Thyroid gland (tissue), 4 donors: Measurements from ENCODE around the gene APLF.

ENCODE experiments used
- POLR2A ChIP-seq, 2 donors: fragments of 450-650 bp; IDR thresholded peaks; one replicate each; pipeline ENCODE4 v1.6.1; 2017; ENCODE audit warnings: antibody characterized with exemption in 2 of 2, mild to moderate bottlenecking in 2 of 2, moderate library complexity in 1 of 2
- TF ChIP-seq, protein P1 (sequence below), 6 experiments: fragments of 200-600 bp in 3 of 6; fragments of 450-650 bp in 3 of 6; sonication (generic) in 3 of 6; IDR thresholded peaks; one replicate each; pipeline ENCODE4 v1.5.1; 2016 to 2019; ENCODE audit warnings: antibody characterized with exemption in 6 of 6, mild to moderate bottlenecking in 2 of 6, inconsistent platforms in 1 of 6, moderate library complexity in 1 of 6

DNA sequence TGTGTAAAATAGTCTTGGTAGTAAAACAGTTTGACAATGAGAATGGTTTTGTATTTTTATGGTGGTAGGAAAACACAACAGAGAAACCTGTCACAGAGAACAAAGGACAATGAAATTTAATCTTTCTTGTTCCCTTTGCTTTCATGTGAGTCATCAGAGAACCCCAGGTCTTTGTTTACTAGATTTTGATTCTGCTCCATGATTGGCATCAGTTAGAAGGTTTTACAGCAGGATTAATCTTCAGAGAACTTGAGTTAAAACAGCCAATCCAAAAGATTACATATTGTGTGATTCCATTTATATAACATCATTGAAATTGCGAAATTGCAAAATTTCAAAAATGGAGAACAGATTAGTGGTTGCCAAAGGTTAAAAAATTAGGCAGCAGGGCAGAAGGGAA lies 2.5 kb downstream of the APLF start:
- TF ChIP-seq POLR2A (IDR thresholded peaks at IDR 0.05) = no peak
- TF ChIP-seq, protein P1, sequence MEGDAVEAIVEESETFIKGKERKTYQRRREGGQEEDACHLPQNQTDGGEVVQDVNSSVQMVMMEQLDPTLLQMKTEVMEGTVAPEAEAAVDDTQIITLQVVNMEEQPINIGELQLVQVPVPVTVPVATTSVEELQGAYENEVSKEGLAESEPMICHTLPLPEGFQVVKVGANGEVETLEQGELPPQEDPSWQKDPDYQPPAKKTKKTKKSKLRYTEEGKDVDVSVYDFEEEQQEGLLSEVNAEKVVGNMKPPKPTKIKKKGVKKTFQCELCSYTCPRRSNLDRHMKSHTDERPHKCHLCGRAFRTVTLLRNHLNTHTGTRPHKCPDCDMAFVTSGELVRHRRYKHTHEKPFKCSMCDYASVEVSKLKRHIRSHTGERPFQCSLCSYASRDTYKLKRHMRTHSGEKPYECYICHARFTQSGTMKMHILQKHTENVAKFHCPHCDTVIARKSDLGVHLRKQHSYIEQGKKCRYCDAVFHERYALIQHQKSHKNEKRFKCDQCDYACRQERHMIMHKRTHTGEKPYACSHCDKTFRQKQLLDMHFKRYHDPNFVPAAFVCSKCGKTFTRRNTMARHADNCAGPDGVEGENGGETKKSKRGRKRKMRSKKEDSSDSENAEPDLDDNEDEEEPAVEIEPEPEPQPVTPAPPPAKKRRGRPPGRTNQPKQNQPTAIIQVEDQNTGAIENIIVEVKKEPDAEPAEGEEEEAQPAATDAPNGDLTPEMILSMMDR (IDR thresholded peaks at IDR 0.05) = no peak
